HuH-7.5 (cell line): ENCODE measurements around the gene DCAF5.
"Not testable (repeated sequence)": the region's sequence is repeated elsewhere in the genome, so short reads cannot be mapped to it uniquely, and the experiment has no call there.

Experiments
- DNase-seq: peaks from one replicate; pipeline ENCODE4 v3.0.0; 2011; ENCODE audit warnings: low spot score

Gene DCAF5

GRCh38 chr14:69152902-69153151, at the start of gene DCAF5:
TSS of gene DCAF5 (minus strand) at chr14:69153119. CDS start at chr14:69152978, 141 bp downstream.
- no peak for DNase-seq

- no peak for DNase-seq
These were observed 46.9 kb upstream of the DCAF5 start for GRCh38 chr14:69199786-69200185.

DNA sequence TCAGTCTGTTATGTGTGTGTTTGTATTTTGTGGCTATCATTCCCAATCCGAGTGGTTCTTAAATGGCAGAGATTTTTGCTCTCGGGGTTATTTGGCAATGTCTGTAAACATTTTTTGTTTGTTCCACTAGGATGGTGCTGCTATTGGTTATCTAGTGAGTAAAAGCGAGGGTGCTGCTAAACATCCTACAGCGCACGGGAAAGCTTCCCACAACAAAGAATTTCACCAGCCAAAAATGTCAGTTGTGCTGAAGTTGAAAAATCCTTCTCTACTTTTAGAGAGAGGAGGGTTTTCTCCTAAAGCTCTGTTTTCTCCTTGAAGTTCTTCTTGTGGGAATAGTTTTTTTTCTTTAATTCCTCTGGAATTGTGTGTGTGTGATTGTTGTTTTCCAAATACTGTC, 40.8 kb upstream of the DCAF5 start:
- DNase-seq: no peak

DNA sequence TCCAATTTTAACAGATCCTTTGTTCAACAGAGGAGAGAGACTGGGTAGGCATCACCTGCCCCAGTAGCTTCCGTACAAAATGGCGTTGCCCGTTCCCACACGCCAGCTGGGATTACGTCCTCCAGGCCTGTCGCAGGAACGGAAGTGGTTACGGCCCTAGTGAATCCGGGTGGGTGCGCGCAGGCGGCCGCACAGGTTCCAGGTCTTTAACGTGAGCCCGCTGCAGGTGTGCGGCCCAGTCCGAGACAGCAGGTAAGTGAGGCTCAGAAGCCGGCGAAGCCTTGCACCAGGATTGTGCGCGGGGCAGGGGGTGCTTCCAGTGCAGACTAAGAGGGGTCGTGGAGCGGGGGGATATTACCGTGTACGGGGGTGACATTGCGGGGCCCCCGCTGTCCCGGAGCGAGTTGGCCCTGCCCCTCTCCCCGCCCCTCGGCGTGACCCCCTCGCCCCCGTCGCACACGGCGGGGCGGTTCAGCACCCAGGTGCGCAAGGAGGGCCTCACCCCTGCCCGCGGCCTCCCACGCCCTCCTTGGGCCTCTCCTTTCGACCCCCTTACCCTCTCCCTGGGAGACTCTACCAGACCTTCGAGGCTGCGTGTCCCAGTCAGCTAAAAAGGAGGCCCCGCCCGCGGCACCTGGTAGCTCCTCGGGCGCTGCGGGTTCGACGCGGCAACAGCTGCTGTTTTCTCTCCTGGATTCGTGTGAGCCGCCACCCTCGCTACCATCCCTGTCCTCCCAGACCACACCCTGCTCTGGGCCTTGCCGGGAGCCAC, 38.6 kb upstream of the DCAF5 start, which contains the start of gene EXD2:
TSS of gene EXD2 (plus strand) at position 159 of the 772 bp plus-strand sequence. CDS start 17,973 bp downstream, outside the sequence.
- peak; percentile 85 for DNase-seq

DNA sequence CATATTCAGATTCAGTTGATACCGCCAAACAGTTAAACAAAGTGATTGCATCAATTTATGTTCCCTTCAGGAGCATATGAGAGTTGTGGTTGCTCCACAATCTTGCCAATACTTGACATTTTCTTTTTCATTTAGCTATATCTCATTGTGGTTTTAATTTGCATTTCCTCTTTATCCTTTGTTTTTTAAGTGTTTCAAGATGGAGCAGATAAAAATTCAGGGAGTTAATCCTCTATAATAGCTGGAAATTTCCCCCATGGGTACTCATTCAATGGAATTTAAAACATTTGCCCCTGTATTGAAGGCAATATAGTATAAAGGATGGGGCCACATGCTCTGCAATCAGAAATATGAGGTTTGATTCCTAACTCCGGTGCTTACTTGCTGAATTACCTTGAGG, 37.3 kb upstream of the DCAF5 start:
- no peak for DNase-seq

- no peak for DNase-seq
These were observed 30.8 kb upstream of the DCAF5 start for GRCh38 chr14:69183735-69184134.

- DNase-seq: not testable (repeated sequence)
These were observed 29.7 kb upstream of the DCAF5 start for GRCh38 chr14:69182580-69182979.

DNA sequence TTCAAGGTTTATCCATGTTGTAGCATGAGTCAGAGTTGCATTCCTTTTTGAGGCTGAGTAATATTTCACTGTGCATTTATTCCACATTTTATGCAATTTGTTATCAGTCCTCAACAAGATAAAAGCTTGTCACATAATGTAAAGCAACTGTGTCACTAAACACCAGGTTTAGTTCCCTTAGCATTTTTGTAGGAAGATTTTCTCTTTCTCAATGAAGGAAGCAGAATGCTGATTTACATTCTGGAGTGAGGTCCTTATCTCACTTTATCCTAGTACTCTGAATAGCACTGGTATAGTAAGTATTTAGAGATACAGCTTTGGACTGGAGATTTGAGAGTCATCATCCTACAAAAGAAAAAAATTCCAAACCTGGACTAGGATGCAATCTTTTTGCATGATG, 28.6 kb upstream of the DCAF5 start:
- DNase-seq: no peak

GRCh38 chr14:69175130-69175529, 22.2 kb upstream of the DCAF5 start:
- no peak for DNase-seq

GRCh38 chr14:69171569-69171968, 18.6 kb upstream of the DCAF5 start:
- DNase-seq: no peak

GRCh38 chr14:69170839-69171238, 17.9 kb upstream of the DCAF5 start:
- no peak for DNase-seq

- DNase-seq: not testable (repeated sequence)
These were observed 12.9 kb upstream of the DCAF5 start for GRCh38 chr14:69165787-69166186.

DNA sequence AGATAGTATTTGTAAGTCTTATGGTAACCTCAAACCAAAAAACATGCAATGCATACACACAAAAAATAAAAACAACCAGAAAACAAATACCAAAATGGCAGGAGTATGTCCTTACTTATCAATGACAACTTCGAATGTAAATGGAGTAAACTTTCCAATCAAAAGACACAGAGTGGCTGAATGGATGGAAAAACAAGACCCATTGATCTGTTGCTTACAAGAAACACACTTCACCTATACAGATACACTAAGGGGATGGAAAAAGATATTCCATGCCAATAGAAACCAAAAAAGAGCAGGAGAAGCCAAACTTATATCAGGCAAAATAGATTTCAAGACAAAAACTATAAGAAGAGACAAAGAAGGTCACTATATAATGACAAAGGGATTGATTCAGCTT, 8.7 kb upstream of the DCAF5 start:
- no peak for DNase-seq

DNA sequence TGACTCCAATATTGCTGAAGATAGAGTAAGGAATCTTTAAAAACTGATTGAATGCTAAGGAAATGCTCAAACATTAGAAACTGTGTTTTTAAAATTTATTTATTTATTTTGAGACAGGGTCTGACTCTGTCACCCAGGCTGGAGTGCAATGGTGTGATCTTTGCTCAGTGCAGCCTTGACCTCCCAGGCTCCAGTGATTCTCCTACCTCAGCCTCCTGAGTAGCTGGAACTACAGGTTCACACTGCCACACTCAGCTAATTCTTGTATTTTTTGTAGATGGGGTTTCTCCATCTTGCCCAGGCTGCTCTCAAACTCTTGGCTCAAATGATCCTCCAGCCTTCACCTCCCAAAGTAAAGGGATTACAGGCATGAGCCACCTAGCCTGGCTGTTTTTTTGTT, 3.3 kb upstream of the DCAF5 start:
- DNase-seq: no peak

DNA sequence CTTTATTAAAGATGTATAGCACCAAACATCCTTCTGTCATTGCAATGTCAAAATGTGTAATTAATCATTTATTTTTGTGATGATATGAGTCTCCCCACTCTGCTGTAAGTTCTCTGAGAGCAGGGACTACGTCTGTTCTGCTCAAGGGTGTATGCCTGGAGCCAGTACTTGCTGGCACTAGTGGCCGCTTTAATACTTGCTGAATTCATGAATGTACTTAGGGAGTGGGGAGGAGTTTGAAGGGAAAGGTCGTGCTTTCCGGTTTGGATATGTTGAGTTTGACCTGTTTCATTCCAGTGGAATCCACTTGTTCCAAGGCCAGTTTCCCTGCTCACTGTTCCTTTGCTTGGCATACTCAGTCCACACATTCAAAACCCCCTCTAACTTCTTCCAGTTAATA, 1.9 kb upstream of the DCAF5 start:
- peak; percentile 19 for DNase-seq

DNA sequence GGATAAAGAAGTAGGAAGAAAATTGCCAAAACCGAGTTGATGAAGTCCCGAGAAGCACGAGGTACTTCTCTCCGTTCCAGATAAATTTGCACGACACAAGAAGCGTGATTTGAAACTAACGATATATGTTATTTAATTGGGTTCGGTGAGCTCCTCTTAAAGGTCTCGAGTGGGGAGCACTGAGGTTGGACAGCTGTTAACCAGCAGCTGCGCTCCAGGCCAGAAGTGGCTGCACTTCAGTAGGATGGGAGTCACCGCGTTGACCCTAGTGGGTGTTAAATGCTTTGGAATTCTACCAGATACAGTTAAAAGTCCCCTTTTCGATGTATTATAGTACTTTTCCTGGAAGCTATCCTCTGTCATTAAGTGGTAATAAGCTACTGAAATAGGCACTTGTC, 953 bp upstream of the DCAF5 start:
- DNase-seq: peak; percentile 31

DNA sequence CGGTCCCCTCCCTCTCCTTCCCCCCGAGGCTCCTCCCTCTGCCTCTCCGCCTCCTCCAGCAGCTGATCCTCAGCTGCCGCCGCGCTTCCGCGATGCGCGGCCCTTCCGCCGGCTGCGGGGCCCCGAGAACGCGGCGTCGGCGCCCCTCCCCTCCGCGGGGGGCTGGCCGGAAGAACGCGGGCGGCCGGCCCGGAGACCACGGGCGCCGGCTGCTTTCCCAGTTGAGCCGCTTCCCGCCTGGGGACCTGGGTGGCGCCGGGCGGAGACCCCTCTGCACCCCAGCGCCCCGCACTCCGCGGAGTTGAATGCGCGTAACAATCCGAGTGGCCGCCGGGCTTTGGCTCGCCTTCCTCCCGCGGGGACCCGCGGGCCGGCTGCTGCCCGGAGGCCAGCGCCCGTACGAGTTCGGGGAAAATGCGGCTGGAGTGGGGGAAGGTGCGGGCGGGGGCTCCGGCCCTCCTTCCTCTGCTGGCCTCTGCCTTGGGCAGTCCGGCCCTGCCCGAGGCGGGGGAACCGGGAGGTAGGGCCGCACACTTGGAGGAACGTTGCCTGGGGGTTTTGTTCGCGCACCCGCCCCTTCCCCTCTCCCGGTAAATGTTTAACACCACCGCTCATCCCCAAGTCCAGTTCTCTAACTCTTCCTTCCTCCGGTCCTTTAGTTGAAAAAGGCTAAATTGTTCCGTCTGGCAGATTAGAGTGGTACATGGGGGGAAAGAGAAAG, 393 bp upstream of the DCAF5 start:
- DNase-seq: peak; percentile 93

DNA sequence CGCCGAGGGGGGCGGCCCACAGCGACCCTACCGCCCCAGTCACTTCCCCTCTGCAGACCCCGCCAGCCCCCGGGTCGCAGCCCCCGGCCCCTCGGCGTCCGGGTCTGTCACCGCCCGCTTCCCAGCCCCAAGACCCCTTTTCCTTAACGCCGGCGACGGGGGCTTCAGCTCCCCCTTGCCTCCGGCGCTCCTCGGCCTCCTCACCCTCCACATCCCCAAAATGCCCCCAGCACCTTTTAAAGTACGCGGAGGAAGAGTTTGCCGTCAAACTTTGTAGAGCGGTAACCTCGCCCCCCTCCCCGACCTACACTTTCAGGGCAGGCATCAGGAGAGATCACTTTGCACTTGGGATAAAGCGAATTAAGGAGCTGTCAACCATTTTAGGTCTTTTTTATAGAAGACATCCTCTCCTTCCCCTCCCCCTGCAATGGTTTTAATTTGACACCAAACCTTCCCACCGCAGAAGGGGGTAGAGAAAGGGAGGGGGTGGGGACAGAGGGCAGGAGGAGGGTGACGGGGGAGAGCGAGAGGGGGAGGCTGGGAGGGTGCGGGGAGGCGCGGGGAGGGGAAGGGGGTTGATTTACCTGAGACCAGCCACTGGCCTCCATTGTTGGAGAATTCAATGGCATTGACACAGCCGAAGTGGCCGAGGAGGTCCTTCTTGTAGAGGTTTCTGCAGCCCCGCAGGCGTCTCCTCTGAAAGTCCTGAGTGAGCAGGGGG, 578 bp downstream of the DCAF5 start:
- peak; percentile 28 for DNase-seq

DNA sequence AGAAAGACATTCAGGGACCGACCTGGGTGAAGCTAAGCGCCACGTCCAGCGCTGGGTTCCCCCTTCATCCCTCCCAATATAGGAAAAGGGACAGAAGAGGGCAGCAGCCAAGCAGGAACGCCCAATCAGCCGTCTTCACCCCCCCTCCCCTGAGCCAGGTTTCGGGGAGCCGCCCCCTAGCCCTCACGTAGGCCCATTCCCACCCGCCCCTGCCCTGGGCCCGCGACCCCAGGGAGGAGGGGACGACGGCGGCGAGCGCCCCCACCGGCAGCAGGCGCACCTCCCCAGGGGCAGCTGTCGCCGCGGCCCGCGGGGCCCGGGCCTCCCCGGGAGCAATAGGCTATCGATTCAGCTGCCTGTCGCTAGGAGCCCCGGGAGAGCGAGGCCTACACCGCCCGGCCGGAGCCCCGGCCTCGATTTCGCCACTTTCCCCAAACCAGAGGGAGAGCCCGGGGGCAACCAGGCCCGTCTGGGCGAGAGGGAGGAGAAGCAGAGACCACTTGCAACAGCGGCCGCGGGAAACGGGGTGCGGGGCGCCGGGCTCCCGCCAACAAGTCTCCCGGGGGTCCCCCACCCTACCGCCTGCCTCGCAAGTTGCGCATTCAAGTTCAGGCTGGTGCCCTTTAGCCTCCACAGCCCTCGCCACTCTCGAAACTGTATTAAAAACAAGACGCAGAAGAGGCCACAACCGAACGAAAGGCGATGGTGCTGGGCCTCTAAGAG, 1.3 kb downstream of the DCAF5 start:
- peak; percentile 71 for DNase-seq

DNA sequence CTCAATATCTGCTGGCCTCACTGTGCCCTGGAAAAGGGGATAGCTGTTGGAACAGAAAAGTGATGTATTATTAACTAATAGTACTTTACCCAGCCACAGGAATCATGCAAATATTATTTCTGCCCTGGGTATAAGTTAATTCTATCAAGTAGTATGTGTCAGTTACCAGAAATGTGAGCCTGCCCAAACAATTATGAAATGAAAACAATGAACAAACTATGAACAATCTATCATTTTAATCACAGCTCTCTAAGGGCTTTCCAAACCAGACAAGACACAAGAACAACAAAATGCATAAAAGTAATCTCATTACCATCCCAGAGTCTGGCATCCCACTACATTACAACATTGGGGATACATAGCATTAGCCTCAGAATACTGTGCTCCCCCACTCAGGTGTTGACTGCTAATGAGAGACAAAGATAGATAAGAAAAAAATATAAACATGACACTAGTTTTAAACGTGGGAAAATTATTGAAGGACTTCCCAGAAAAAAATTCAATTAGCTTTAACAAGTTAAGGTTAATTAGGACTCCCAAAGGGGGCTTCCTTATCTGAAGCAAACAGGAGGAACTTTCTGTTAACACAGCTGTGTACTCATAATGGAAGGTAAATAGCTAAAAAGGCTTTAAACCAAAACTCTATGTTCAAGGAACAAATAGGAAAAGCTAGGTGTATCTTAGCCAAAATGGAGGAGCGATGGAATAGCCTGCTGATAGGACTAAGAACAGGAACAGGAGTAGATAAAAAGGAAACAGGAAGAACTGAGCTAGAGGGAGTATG, 3.3 kb downstream of the DCAF5 start:
- DNase-seq: no peak

DNA sequence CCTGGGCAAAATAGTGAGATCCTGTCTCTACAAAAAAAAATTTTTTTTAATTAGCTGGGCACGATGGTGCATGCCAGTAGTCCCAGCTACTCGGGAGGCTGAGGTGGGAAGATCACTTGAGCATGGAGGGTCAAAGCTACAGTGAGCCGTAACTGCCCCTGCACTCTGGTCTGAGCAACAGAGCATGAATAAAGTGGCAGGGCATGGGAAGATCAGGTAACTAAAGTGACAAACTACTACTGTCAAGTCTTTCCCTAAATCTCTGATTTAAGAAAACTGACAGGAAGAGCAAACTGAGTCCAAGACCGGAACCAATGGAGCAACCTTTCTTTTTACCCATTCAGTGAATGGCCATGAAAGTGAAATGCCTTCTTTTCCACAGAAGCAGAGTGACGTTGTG, 10.8 kb downstream of the DCAF5 start:
- no peak for DNase-seq

GRCh38 chr14:69141550-69141949, 11.4 kb downstream of the DCAF5 start:
- no peak for DNase-seq
